ENCODE measurements around the gene TIMM9.
"Not testable (repeated sequence)": the region's sequence is repeated elsewhere in the genome, so short reads cannot be mapped to it uniquely, and the experiment has no call there.

TIMM9 gene

GRCh38 chr14:58397156-58397555 is 30.2 kb downstream of the TIMM9 start:
- DNase-seq = no peak

- DNase-seq = peak; percentile 63 to 74
These were observed 31.2 kb downstream of the TIMM9 start, which contains the start of gene TOMM20L for GRCh38 chr14:58395812-58396788. Gene TOMM20L (plus strand): TSS chr14:58395930. CDS start chr14:58395958, 28 bp downstream.

- no peak for DNase-seq
These were observed 31.8 kb downstream of the TIMM9 start for GRCh38 chr14:58395562-58395811.

GRCh38 chr14:58390830-58391229 is 36.5 kb downstream of the TIMM9 start:
- no peak for DNase-seq

GRCh38 chr14:58376791-58377190 is 50.5 kb downstream of the TIMM9 start:
- DNase-seq = no peak

GRCh38 chr14:58368956-58369355 is 58.4 kb downstream of the TIMM9 start:
- no peak for DNase-seq

- no peak for DNase-seq
These were observed 60.0 kb downstream of the TIMM9 start for GRCh38 chr14:58367296-58367695.

- DNase-seq = no peak
These were observed 63.0 kb downstream of the TIMM9 start for GRCh38 chr14:58364316-58364715.

- no peak for DNase-seq
These were observed 64.4 kb downstream of the TIMM9 start for GRCh38 chr14:58362798-58363412.

- not testable (repeated sequence) for DNase-seq
These were observed 65.1 kb downstream of the TIMM9 start for GRCh38 chr14:58362272-58362671.
